HG02970 (cell line): ENCODE measurements around the gene GTF2I.
"Not testable (repeated sequence)": the region's sequence is repeated elsewhere in the genome, so short reads cannot be mapped to it uniquely, and the experiment has no call there.

ENCODE experiments used
- ATAC-seq: cut with Tn5 transposase; IDR thresholded peaks from one replicate; pipeline ENCODE4 v1.9.1; 2021; ENCODE audit warnings: mild to moderate bottlenecking, moderate library complexity, moderate number of reproducible peaks; ENCODE audit not compliant: unreplicated experiment, low FRiP score

The GTF2I gene

DNA sequence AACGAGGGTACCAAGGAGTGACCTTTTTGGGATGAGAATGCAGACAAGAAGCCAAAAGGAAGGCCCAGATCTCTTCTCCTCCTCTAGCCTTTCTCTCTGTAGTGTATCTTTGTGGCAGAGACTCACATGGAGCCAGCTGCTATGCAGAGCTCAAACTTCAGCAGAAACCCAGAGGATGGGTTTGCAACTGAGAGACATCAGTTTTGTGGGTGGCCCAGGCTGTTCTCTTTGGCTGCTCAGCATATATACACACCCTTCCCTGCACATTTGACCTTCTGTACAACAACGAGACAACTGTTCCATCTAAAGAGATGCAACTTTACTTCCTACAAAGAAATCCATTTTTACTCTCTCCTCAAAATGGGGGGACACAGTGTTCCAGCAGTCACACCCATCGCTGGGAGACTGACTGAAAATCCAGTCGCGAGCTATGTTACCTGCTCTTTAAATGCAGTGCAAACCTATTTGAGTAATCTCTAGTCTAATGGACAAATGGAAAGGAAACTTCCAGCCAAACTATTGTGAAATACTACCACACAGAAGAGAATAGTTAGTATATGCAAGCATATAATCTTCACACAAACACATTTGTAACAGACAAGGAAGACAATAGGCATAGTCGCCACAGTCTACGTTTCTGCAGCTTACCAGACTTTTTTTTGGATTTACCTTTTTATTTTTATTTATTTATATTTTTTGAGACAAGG is 51.2 kb downstream of the GTF2I start:
- no peak for ATAC-seq

DNA sequence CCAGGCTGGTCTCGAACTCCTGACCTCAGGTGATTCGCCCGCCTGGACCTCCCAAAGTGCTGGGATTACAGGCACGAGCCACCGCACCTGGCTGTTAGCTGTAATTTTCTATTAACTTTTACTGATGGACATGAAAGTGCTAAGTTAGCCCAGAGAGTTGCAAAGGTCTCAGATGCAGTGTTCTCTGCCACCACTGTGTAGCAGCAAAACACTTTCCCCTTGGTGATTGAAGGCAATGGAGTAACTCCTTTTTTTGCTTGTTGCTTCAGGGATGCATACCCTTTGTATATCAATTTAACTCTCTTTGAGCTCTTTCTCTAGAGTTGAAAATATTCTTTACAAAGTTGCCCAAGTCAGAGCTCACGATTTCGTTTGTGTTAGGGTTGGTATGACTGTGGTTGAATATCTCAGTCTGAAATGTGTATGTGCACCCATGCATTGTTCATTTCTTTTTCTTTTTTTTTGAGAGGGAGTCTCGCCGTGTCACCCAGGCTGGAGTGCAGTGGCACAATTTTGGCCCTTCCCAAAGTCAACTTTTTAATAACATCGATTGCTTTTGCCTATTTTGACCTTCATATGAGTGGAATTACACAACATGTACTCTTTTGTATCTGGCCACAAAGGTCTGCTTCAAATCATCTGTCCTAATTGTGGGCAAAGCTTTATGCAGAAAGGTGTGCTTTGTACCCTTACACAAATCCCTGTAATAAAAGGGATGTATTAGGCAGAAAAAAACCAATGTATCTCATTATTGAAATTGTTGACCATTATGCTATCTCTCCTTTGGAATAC is 52.6 kb downstream of the GTF2I start:
- no peak for ATAC-seq

DNA sequence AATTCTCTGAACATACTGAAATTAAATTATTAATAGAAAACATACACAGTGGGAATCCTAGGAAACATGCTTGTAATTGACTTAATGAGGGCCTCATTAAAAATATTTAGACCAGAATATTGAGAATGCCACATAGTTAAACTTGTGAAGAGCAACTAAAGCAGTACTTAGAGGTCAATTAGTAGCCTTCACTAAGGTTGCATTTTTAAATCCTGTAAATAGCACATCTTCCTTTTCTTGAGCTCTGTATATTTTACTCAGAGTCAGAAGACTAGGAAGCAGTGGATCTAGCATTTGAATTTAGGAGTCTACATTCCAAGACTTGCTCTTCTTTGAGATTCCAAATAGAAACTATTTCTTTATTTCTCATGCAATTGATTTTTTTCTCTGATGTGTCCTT is 56.0 kb downstream of the GTF2I start:
- no peak for ATAC-seq

DNA sequence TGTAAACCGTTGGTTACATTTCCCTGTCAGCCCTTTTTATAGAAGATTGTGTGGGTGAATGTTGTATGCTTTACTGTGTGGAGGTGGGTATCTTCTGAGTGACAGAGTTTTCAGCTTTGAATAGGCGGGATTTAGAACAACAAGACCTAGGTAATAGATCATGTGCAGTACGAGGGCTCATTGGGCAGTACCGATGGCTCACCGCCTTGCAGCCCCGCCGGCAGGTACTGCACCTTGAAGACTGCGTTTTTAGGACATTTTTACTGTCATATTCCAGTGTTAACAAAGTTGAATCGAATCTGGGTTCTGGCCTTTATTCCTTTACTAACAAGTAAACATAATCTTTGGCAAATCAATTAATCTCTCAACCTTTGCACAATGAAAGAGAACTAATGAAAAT is 60.4 kb downstream of the GTF2I start:
- no peak for ATAC-seq

DNA sequence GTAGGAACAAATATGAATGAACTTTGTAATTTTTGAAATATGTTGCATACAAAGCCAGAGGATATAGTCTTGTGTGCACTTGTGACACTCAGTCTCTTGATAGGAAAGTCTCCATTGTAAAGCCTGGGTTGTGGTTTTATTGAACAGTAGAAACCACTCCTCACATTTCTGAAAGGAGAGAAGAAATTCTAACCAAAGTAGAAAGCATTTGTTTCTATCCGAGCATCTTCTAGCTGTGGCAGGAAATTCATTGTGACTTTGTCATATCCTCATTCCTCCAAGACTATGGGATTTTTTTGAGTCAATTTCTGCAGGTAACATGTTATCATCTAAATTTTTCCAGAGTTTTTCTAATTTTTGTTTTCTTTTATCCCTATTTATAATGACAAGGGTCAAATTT is 60.8 kb downstream of the GTF2I start:
- no peak for ATAC-seq

DNA sequence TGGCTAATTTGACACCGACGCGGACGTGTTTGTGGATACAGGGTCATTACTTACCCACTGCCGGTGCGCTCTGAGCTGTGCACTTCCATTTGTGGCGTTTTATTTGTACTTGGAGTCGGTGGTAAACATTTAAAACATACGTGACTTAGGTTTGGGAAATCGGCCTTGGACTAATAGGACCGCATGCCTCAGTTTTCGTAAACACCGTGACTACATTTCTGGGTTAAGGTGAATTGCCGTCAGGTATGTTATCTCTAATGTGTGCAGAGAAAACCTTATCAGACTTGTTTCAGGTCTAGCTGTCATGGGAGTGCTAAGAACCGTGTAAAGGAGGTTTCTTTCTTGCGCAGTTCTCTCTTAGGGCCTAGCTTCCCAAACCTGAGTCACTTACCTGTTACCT is 64.6 kb downstream of the GTF2I start:
- ATAC-seq = no peak

DNA sequence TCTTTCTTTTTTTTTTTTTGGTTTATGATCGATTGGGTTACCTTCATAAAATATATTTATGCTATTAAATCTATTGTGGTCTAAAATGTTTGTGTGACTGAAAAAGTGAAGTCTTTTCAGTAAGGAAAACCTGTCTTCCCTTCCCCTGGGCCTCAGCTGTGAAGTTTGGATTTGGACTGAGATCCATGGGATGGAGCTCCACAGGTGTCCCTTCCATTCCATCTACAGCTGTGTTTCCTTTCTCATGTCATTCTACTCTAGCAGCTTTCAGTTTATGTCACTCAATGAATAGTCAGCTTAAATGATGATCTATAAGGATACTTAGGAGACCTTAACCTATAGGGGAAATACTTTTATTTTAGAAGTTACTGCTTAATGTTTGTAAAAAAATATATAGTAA is 68.3 kb downstream of the GTF2I start:
- ATAC-seq = no peak

DNA sequence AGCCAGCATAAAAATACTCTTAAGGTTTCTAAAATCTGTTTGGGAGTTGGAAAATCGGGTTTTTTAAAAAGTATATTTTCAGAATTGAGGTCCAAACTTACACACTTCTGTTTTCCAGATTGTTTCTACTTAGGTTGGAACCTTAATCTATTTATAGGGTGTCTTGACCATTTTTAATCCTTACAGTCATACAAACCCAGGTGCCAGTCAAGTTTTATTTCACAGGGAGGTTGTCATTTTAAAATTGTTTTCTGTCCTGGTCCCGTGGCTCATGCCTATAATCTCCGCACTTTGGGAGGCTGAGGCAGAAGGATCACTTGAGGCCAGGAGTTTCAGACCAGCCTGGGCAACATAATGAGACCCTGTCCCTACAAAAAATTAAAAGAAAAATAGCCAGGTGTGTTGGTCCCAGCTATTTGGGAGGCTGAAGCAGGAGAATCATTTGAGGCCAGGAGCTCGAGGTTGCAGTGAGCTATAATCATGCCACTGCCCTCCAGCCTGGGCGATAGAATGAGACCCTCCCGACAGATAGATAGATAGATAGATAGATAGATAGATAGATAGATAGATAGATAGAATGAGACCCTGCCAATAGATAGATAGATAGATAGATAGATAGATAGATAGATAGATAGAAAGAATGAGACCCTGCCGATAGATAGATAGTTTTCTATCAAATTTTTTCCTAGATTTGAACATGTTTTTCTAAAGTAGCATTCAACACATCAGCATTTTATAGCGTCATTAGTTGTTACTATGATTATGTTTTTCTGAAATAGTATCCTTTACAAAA is 69.0 kb downstream of the GTF2I start:
- no peak for ATAC-seq

DNA sequence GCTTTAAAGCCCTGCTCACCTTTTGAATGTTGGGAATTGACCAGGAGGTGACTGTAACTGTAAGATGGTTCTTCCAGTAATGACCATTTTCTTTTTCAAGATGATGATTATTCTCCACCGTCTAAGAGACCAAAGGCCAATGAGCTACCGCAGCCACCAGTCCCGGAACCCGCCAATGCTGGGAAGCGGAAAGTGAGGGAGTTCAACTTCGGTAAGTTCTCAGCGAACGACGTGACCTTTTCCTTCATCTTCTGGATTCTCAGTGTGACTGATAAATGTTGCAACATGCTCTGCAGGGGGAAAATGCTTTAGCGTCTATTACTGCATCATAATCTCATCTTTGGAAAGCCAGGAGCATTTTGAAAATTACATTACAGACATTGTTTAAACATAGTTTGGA is 71.2 kb downstream of the GTF2I start:
- ATAC-seq = not testable (repeated sequence)

DNA sequence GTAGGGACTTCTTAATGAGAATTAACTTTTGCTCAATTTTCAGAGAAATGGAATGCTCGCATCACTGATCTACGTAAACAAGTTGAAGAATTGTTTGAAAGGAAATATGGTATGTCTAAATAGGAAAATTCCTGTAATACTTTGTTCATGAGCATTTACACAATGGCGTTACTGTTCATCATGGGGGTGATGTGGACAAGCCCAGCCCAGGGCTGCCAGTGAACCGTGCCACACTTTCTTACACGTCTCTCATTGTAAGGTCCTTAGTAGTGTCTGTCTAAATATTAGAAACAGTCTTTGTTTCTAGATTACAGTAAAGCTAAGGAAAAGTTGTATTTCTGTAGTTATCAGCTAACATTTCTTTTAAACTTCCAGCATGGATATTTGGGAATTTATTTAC is 72.7 kb downstream of the GTF2I start:
- ATAC-seq = not testable (repeated sequence)

DNA sequence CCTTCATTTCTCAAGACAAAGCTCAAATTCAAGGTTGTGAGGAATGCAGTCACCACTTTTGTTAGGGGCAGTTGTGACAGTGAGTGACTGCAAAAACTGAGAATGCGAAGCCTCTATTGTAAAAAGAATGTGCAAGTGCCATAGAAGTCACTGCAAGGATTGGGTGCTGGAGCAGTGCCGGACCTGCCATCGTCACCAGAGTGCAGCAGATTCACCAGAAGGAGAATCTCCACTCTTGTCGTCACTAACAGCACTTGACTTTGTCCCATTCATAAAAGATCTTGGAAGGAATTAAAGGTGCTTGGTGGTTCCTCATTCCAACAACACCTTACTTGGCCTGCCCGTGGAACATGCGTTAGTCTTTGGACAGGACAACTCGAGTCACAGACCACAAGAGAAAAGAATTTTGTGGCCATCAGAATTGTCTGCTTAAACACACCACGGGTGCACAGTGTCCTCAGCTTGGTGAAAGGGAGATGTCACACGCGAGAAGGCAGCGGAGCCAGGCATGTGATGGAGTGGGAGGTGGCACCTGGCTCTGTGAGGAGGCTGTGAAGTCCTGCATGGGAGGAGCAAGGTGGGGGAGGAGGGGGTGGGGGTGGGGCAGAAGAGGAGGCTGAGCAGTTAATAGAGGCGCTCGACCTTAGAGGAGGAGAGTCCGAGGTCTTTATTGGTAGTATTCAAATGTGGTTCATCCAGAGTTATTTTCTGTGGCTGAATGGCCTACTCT is 82.6 kb downstream of the GTF2I start:
- not testable (repeated sequence) for ATAC-seq

DNA sequence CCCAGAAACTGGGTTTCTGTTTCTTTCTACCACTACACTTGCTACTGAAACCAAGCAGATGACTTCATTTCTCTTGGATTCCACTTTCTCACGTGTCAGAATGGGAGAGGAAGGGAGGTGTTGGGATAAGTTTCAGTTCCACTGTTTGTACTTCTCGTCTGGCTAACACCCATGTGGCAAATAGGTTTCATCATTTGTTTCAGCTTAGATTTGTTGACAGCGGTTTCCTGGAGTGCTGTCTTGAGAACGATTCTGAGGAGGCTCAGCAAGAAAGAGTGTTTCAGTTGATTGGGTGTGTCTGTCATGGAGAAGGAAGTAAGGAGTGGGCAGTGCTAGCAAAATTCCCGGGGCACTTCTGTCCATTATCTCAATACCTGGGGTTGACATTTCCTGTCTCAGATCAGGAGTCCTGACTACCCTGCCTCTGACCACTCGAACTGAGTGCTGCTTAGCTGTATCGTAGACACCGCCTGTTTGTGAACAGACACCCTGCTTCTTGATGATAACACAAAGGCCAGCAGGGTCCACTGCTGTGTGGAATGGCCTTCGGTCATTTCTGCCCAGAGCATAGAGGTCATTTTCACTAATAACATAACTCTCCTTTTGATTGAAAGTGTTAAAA is 86.5 kb downstream of the GTF2I start:
- ATAC-seq = not testable (repeated sequence)

DNA sequence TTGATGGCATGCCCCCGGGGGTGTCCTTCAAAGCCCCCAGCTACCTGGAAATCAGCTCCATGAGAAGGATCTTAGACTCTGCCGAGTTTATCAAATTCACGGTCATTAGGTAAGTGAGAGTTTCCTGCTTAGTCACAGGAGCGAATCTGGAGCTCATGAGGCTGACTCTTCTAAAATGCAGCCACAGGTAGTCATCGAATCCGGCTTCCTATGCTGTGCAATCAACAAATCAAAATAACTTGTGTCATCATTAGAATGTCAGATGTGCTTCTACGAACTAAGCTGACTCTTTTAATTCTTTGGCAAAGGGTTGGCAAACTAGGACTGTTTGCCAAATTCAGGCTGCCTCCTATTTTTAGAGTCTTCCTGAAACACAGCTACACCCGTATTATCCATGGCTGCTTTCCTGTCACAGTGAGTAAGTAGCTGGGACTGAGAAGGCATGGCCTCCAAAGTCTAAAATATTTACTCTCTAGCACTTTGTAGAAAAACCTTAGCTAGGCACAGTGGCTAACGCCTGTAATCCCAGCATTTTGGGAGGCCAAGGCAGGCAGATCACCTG is 96.5 kb downstream of the GTF2I start:
- ATAC-seq = not testable (repeated sequence)

DNA sequence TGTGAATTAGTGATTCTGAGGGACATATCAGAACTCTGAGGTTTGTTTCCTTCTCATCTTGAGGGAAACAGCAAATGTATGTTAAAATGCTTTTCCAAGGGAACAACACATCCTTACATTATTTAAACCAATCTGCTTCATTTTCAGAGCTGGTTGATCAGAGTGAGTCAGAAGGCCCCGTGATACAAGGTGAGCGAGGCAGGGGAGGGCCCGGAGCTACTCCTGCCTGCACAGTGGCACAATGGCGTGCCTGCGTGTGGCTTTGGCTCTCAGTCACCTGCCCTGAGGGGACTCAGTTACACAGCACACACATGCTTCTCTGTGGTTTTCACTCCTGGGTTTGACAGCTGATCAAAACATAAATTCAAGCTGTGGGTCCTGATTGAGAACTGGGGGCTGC is 99.2 kb downstream of the GTF2I start:
- ATAC-seq = not testable (repeated sequence)

DNA sequence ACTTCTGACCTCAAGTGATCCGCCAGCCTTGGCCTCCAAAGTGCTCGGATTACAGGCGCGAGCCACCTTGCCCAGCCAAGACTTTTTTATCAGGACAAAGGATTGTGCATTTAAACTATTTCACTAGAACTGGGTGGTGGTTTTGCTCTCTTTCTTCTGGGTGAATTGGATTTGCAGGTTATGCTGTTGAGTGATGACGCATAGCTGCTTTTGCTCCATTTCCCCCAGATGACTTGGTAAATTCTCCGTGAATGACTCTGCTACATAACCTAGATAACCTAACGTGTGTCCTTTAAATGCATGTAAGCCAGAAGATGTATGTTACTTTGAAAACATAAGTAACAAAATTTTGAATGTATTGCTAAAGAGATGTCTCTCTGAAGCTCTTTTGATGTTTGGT is 100.8 kb downstream of the GTF2I start:
- ATAC-seq = not testable (repeated sequence)

DNA sequence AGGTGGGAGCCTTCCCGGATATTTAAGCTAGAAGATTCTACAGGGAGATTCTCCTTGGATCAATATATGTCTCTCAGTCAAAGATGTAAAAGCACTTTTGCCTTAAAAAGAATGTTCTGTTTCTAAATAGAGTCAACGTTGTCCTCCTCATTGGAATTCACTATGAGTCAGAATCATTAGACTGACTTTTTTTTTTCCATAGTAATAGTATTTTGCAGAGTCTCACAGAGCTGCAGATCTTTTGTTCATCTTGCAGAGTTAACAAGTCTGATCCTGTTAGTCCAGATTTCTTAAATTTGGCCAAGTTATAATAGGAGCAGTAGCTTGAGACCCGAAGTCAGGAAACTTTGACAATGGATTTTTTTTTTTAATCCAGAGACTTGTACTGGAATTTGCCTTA is 101.5 kb downstream of the GTF2I start:
- not testable (repeated sequence) for ATAC-seq

DNA sequence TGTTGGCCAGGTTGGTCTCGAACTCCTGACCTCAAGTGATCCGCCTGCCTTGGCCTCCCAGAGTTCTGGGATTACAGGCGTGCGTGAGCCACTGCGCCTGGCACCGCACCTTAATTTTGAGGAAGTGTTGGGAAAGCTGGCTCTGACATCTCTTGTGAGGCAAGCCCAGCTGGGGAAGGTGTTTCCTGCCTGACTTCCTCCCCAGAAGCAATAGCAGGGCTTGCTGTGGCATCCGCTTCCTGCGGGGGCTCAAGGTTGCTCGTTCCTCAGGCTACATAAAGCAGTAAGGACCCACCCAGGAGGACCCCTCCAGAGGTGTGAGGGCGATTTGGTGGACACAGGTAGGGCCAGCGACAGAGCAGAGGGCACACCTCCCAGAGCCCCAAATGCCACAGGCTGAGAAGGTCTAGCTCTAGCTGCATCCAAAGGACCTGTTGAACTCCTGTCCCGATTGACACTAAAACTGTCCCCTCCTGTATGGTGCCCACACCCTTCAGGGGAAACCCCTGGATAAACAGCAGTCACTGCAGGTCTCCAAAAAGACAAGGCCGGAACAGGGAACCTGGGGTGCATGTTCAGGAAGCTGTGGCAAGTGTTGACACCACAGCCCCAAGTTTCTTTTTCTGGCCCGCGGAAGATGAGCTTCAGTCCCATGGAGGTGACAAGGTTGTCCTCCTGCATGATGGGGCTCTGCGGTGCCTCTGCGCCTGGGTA is 107.8 kb downstream of the GTF2I start:
- ATAC-seq = not testable (repeated sequence)

DNA sequence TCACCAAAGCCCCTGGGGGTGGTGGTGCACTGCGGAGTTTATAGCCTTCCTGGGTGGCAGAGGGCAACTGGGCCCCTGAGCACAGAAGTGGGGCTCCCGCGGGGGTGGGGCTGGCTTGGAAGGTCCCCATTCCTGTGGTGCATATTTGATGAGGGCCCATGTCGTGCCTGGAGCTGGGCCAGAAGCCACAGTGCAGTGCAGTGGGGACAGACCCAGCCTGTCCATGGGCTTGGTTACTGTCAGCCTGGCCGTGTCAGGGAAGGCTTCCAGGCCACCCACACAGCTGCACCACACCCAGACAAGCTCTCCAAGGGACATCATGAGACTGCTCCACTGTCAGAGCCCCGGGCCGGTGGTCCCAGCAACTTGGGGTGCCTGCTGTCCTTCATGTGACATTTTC is 109.0 kb downstream of the GTF2I start:
- not testable (repeated sequence) for ATAC-seq

DNA sequence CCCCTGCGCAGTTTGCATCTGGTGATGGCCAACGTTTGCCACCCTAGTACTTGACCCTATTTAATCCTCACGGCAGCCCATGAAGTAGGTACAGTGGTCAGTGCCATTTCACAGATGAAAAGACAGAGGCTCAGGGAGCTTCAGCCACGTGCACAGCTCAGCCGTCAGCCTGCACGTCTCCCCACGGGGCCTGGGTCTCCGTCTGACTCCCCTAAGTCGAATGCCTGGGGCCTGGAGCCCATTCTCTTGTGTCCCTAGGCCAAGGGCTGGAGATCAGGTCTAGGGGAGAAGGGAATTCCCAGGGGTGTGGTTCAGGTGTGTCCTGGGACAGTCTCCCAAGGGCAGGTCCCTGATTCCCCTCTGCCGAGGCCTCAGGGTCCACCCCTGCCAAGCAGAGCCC is 109.5 kb downstream of the GTF2I start:
- not testable (repeated sequence) for ATAC-seq
